Thymus (tissue), 11 donors: ENCODE results near the gene EML5. TPM values are rescaled to one million over a fixed set of nuclear protein-coding genes. Genes with fewer than 3 reads are reported as not detected.

Experiments
- DNase-seq, 9 donors: peaks; one replicate each; pipeline ENCODE4 v3.0.0-alpha.2; 2013; ENCODE audit warnings: low spot score in 9 of 9, low read depth in 6 of 9, missing footprints in 1 of 9
- H3K27ac ChIP-seq, 2 donors: one replicate each; pipeline ENCODE4 v1.5.1; 2013; ENCODE audit warnings: control low read depth in 1 of 2, low read depth in 1 of 2, low read length in 1 of 2, mild to moderate bottlenecking in 1 of 2, moderate library complexity in 1 of 2
- H3K27me3 ChIP-seq, 2 donors: one replicate each; pipeline ENCODE4 v1.5.1; 2013; ENCODE audit warnings: low read length in 1 of 2; ENCODE audit not compliant: control insufficient read depth in 2 of 2, insufficient read depth in 1 of 2
- H3K36me3 ChIP-seq, 2 donors: one replicate each; pipeline ENCODE4 v1.5.1; 2013; ENCODE audit warnings: low read length in 1 of 2, mild to moderate bottlenecking in 1 of 2, moderate library complexity in 1 of 2; ENCODE audit not compliant: control insufficient read depth in 2 of 2, insufficient read depth in 2 of 2
- H3K4me1 ChIP-seq, 2 donors: one replicate each; pipeline ENCODE4 v1.5.1; 2013; ENCODE audit warnings: low read length in 2 of 2; ENCODE audit not compliant: control insufficient read depth in 2 of 2, insufficient read depth in 2 of 2
- H3K4me3 ChIP-seq, 2 donors: one replicate each; pipeline ENCODE4 v1.5.1; 2013; ENCODE audit warnings: low read length in 2 of 2, control low read depth in 1 of 2, mild to moderate bottlenecking in 1 of 2
- H3K9me3 ChIP-seq, 2 donors: one replicate each; pipeline ENCODE4 v1.5.1; 2013; ENCODE audit warnings: low read length in 1 of 2, mild to moderate bottlenecking in 1 of 2; ENCODE audit not compliant: control insufficient read depth in 2 of 2, insufficient read depth in 1 of 2
- whole genome bisulfite sequencing: extraction: QIAGEN DNeasy Blood & Tissue Kit; methylation state at CpG from one replicate; pipeline ENCODE4 v1.1.7; 2013; 5-methylcytosine and 5-hydroxymethylcytosine counted together
- polyA plus RNA-seq: library from polyadenylated mRNA; stranded (reverse); fragments of 200-250 nt; gene quantifications from one replicate; pipeline ENCODE4 v1.2.3, GENCODE V29; 2013
- total RNA-seq: library from RNA; stranded (reverse); fragments of 120-200 nt; gene quantifications from one replicate; pipeline ENCODE4 v1.2.4, GENCODE V29; 2013
- donor health status: healthy.

EML5 gene
- total and polyA plus RNA-seq, 2 donors, result 0.57 to 1.2 TPM

DNA sequence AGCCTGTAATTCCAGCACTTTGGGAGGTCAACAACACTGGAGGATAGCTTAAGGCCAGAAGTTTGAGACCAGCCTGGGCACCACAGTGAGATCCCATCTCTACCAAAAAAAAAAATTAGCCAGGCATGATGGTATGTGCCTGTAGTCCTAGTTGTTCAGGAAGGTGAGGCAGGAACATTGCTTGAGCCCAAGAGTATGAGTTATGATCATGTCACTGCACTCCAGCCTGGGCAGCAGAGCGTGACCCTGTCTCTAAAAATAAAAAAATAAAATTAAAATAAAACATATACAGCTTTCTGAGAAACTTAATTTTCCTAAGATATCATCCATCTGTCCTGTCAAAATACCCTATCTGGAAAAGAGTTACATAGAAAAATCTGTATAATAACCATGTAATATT lies 38.9 kb downstream of the EML5 start:
- Histone ChIP-seq H3K27ac (no peak overlapping the region), H3K36me3 (no peaks in the 10 kb centered on the region), H3K27me3 (no peaks in the 10 kb centered on the region), H3K4me3 (no peak overlapping the region), H3K9me3 (no peaks in the 10 kb centered on the region), H3K4me1 (no peaks in the 10 kb centered on the region)
- DNase-seq, result no peak
- WGBS, result 100% methylated on average over 1 of the region's 1 CpG

DNA sequence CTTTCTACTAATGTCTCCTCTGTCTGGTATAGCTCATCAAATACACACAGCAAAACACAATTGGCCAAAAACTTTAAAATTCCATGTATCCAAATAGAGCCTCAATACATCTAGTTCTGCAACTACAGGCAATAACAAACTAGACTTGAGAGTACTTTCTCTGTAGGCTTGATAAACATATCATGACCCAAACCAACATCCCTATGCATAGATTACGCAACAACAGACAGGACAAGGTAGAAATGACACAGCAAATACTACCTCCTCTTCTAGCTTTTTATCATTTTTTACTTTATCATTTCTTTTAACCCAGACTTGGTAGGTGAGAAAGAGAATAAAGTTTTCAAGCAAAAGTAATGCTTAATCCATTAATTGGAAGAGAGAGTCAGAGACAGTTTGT lies 41.8 kb downstream of the EML5 start:
- 95% methylated on average over 1 of the region's 1 CpG for WGBS
- H3K27me3 ChIP-seq, result no peaks in the 10 kb centered on the region
- no peak for DNase-seq

GRCh38 chr14:88750413-88750812 lies 42.3 kb downstream of the EML5 start:
- H3K36me3 ChIP-seq, result no peaks in the 10 kb centered on the region
- no peak for DNase-seq
- H3K9me3 ChIP-seq, result no peaks in the 10 kb centered on the region
- H3K27ac ChIP-seq, result no peak overlapping the region
- H3K4me1 ChIP-seq, result no peaks in the 10 kb centered on the region
- no peak overlapping the region for H3K4me3 ChIP-seq
- H3K27me3 ChIP-seq, result no peaks in the 10 kb centered on the region
- WGBS, result 96% methylated on average over 1 of the region's 1 CpG

More for the DNA sequence above, 41.8 kb downstream of the EML5 start:
- Histone ChIP-seq H3K27ac (no peak overlapping the region), H3K36me3 (no peaks in the 10 kb centered on the region), H3K4me1 (no peaks in the 10 kb centered on the region), H3K9me3 (no peaks in the 10 kb centered on the region), H3K4me3 (no peak overlapping the region)

GRCh38 chr14:88749139-88749538 lies 43.6 kb downstream of the EML5 start:
- no peak for DNase-seq
- H3K9me3 ChIP-seq, result no peaks in the 10 kb centered on the region
- WGBS, result 96% methylated on average over 1 of the region's 1 CpG
- H3K27ac ChIP-seq, result no peak overlapping the region
- no peaks in the 10 kb centered on the region for H3K4me1 ChIP-seq
- no peaks in the 10 kb centered on the region for H3K36me3 ChIP-seq
- H3K27me3 ChIP-seq, result no peaks in the 10 kb centered on the region
- H3K4me3 ChIP-seq, result no peak overlapping the region

- Histone ChIP-seq H3K9me3 (no peaks in the 10 kb centered on the region), H3K36me3 (no peaks in the 10 kb centered on the region), H3K4me3 (no peak overlapping the region), H3K27ac (no peak overlapping the region), H3K4me1 (no peaks in the 10 kb centered on the region), H3K27me3 (no peaks in the 10 kb centered on the region)
- DNase-seq, result no peak
- 100% methylated on average over 1 of the region's 1 CpG for WGBS
Measured at GRCh38 chr14:88748288-88748687, 44.5 kb downstream of the EML5 start.

DNA sequence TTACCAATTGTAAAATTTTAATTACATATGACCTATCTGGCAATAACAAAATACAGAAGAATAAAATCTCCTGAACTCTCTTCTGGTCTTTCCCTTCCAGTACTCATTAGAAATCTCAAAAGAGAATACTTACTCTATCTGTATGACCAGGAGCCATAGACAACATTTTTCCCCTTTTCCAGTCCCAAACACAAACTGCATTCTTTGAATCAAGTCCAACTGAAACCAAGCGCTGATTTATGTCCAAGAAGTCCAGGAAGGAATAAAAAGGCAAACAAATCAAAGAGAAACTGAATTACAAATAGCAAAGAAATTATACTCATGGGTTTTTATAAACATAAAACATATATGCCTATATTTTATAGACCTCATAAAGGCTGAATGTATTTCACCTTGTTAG lies 46.7 kb downstream of the EML5 start:
- Histone ChIP-seq H3K36me3 (no peaks in the 10 kb centered on the region), H3K9me3 (no peaks in the 10 kb centered on the region), H3K4me3 (no peak overlapping the region), H3K27me3 (no peaks in the 10 kb centered on the region), H3K4me1 (no peaks in the 10 kb centered on the region), H3K27ac (no peak overlapping the region)
- no peak for DNase-seq
- 94% methylated on average over 1 of the region's 1 CpG for WGBS

DNA sequence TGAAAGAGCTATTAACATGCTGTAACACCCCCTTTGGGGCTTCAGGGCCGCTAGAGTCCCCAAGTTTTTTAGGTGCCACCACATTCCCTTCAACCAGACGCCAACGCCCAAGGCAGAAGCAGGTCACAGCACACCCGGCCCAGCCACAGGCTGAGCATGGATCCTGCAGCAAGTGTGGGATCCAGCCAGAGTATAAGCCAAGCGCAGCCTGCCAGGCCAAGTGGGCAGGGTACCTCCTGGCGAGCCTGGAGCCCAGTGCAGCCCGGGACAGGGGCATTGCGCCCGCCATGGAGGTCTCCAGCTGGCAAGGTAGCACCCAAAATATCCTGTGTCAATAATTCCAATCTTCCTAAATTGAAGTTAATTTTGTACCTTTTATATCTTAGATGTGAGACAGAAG lies 55.5 kb downstream of the EML5 start:
- H3K27me3 ChIP-seq, result no peaks in the 10 kb centered on the region
- H3K27ac ChIP-seq, result no peak overlapping the region
- 97% methylated on average over 9 of the region's 9 CpGs for WGBS
- DNase-seq, result no peak
- no peak overlapping the region for H3K4me3 ChIP-seq
- no peaks in the 10 kb centered on the region for H3K9me3 ChIP-seq
- no peaks in the 10 kb centered on the region for H3K4me1 ChIP-seq
- H3K36me3 ChIP-seq, result no peaks in the 10 kb centered on the region

DNA sequence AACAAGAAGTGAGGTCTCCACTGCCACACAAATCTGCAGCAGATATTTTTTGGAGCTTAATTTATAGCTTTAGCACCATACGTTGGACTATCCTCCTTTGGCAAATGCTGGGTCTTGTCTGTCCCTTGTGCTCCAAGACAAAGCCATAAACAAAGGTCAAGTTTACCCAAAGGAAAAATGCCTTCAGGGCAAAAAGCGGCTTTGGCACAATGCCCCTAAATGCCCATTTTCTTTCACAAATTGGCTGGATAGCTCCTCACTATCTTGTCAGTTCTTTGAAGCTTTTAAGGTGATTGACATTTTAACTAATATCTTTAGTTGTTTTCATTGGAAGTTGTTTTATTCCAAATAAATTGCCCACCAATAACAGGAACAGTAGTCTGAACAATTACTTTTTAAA lies 59.6 kb downstream of the EML5 start:
- Histone ChIP-seq H3K4me3 (no peak overlapping the region), H3K27ac (no peak overlapping the region), H3K4me1 (no peaks in the 10 kb centered on the region), H3K36me3 (no peaks in the 10 kb centered on the region), H3K27me3 (no peaks in the 10 kb centered on the region), H3K9me3 (no peaks in the 10 kb centered on the region)
- whole genome bisulfite sequencing, result 95% methylated on average over 2 of the region's 2 CpGs
- no peak for DNase-seq

DNA sequence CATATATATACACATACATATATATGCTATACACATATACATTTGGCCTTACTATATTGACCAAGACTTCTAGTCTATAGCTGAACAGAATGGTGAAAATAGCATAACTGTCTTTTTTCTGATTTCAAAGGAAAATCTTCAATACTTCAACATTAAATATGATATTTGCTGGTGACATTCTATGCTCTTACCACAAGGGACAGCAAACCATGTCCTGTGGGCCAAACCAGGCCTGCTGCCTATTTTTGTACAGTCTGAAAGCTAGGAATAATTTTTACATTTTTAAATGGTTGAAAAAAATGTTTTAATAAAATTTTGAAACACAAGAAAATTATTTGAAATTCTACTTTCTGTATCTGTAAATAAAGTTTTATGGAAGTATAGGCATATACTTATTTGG lies 63.6 kb downstream of the EML5 start:
- H3K27me3 ChIP-seq, result no peaks in the 10 kb centered on the region
- H3K36me3 ChIP-seq, result no peaks in the 10 kb centered on the region
- no peak for DNase-seq
- H3K4me3 ChIP-seq, result no peak overlapping the region
- H3K27ac ChIP-seq, result no peak overlapping the region
- no peaks in the 10 kb centered on the region for H3K4me1 ChIP-seq
- no peaks in the 10 kb centered on the region for H3K9me3 ChIP-seq

- 99% methylated on average over 4 of the region's 4 CpGs for WGBS
- Histone ChIP-seq H3K27me3 (no peaks in the 10 kb centered on the region), H3K9me3 (no peaks in the 10 kb centered on the region), H3K4me1 (no peaks in the 10 kb centered on the region), H3K36me3 (no peaks in the 10 kb centered on the region), H3K27ac (no peak overlapping the region), H3K4me3 (no peak overlapping the region)
- no peak for DNase-seq
Measured at GRCh38 chr14:88727057-88727456, 65.7 kb downstream of the EML5 start.
